PC-3 (cell line): ENCODE measurements around the gene NDOR1. TPM values are rescaled to one million over a fixed set of nuclear protein-coding genes. Genes with fewer than 3 reads are reported as not detected.

ENCODE experiments used
- ATAC-seq: fragments of 200-7000 bp; cut with Tn5 transposase; 2 replicates; pipeline ENCODE4 v1.9.1; 2020; ENCODE audit warnings: mild to moderate bottlenecking, moderate library complexity
- BruUV-seq: library from RNA; stranded (reverse); fragments of 400-500 nt; replicated peaks from 2 replicates; lab custom pipeline; 2021; lab: Mats Ljungman, UMichigan
- CTCF ChIA-PET: fragments of 300-600 bp; sonication (Branson Sonifier 250); formaldehyde crosslinking; loops from one replicate; lab custom pipeline; 2022; ENCODE audit warnings: antibody characterized with exemption; lab: Charles Lee
- POLR2A ChIA-PET: fragments of 300-600 bp; sonication (Branson Sonifier 250); formaldehyde crosslinking; loops from one replicate; lab custom pipeline; 2022; ENCODE audit warnings: antibody characterized with exemption; ENCODE audit not compliant: unreplicated experiment; lab: Charles Lee
- DNase-seq: peaks from one replicate; pipeline ENCODE4 v3.0.0-alpha.2; 2015
- H2AFZ ChIP-seq: fragments of 300-600 bp; sonication (generic); 2 replicates; pipeline ENCODE4 v1.6.0; 2016; ENCODE audit warnings: antibody characterized with exemption, low read length
- H3F3A ChIP-seq: fragments of 300-600 bp; sonication (generic); one replicate; pipeline ENCODE4 v1.6.0; 2017; ENCODE audit warnings: antibody characterized with exemption, low read length, control low read depth, mild to moderate bottlenecking; ENCODE audit not compliant: unreplicated experiment
- H3K27ac ChIP-seq: fragments of 300-600 bp; sonication (generic); 2 replicates; pipeline ENCODE4 v1.5.1; 2016; ENCODE audit warnings: mild to moderate bottlenecking, low read length
- H3K27me3 ChIP-seq: fragments of 300-600 bp; sonication (generic); 2 replicates; pipeline ENCODE4 v1.6.1; 2016; ENCODE audit warnings: low read length, mixed read lengths
- H3K36me3 ChIP-seq: fragments of 300-600 bp; sonication (generic); 2 replicates; pipeline ENCODE4 v1.6.1; 2016; ENCODE audit warnings: low read depth, mixed run types, low read length, mixed read lengths
- H3K4me1 ChIP-seq: fragments of 300-600 bp; sonication (generic); 2 replicates; pipeline ENCODE4 v1.5.1; 2016; ENCODE audit warnings: low read length; ENCODE audit not compliant: insufficient read depth
- H3K4me2 ChIP-seq: fragments of 300-600 bp; sonication (generic); 2 replicates; pipeline ENCODE4 v1.6.0; 2016; ENCODE audit warnings: low read length
- H3K4me3 ChIP-seq: fragments of 300-600 bp; sonication (generic); 2 replicates; pipeline ENCODE4 v1.5.1; 2016; ENCODE audit warnings: mild to moderate bottlenecking, low read length, mixed read lengths
- H3K79me2 ChIP-seq: fragments of 300-600 bp; sonication (generic); 2 replicates; pipeline ENCODE4 v1.6.1; 2017; ENCODE audit warnings: low read length, mixed read lengths
- H3K9ac ChIP-seq: fragments of 300-600 bp; sonication (generic); 2 replicates; pipeline ENCODE4 v1.6.0; 2016; ENCODE audit warnings: mild to moderate bottlenecking, low read length
- H3K9me2 ChIP-seq: fragments of 300-600 bp; sonication (generic); replicated peaks from 2 replicates; pipeline ENCODE4 v1.6.1; 2016; ENCODE audit warnings: mixed run types, low read length, mixed read lengths
- H3K9me3 ChIP-seq: fragments of 300-600 bp; sonication (generic); 2 replicates; pipeline ENCODE4 v1.6.1; 2016; ENCODE audit warnings: low read length, mixed read lengths
- H4K20me1 ChIP-seq: fragments of 300-600 bp; sonication (generic); 2 replicates; pipeline ENCODE4 v1.6.1; 2016; ENCODE audit warnings: low read length, mixed read lengths
- CTCF ChIP-seq: fragments of 300-600 bp; sonication (generic); conservative IDR thresholded peaks from 2 replicates; pipeline ENCODE4 v1.5.1; 2017; ENCODE audit warnings: antibody characterized with exemption, low read depth, mild to moderate bottlenecking, low read length
- EZH2 ChIP-seq: fragments of 300-600 bp; sonication (generic); IDR thresholded peaks from one replicate; pipeline ENCODE4 v1.6.1; 2017; ENCODE audit warnings: antibody characterized with exemption, mild to moderate bottlenecking, low read length; ENCODE audit not compliant: unreplicated experiment
- EZH2phosphoT487 ChIP-seq: fragments of 300-600 bp; sonication (generic); IDR thresholded peaks from 2 replicates; pipeline ENCODE4 v1.6.1; 2018; ENCODE audit warnings: mild to moderate bottlenecking, antibody characterized with exemption, low read length, borderline replicate concordance
- intact Hi-C: fragments of 100-400 bp; cut with micrococcal nuclease; formaldehyde crosslinking; loops from 2 replicates; pipeline ENCODE4 v1.9.0; 2023
- total RNA-seq: library from RNA; depleted of rRNA; stranded (reverse); fragments of >200 nt; gene quantifications from 2 replicates; pipeline ENCODE4 v1.2.3, GENCODE V29; 2014

Gene NDOR1
- total RNA-seq, 1 experiment from 2014 or later = 25.7 TPM

- TF ChIP-seq CTCF (no peak), EZH2phosphoT487 (no peak), EZH2 (no peak)
- Histone ChIP-seq H3K9ac (no peak within 1 kb of the TSS), H3K27me3 (no peaks in the 10 kb centered on the region), H3K9me3 (no peaks in the 10 kb centered on the region), H3K36me3 (no peaks in the 10 kb centered on the region), H2AFZ (no peak within 1 kb of the TSS), H3K4me1 (peaks cover 21% of the 10 kb centered on the region), H3K9me2 (no peaks in the 10 kb centered on the region), H3K79me2 (peaks cover 1% of the 10 kb centered on the region), H3K4me3 (no peak within 1 kb of the TSS), H4K20me1 (no peaks in the 10 kb centered on the region), H3F3A (no peaks in the 10 kb centered on the region), H3K4me2 (no peak within 1 kb of the TSS), H3K27ac (no peak within 1 kb of the TSS)
- ChIA-PET CTCF (no interaction called here), POLR2A (interaction anchor here (0.6 kb wide), 1 partner anchor 166 kb away, joined by 3 read pairs; no protein-coding TSS in a partner anchor)
- ATAC-seq (no peak), DNase-seq (no peak)
- intact Hi-C loops = no loop called here
- no TSS peak for BruUV-seq
Observed at GRCh38 chr9:137230705-137231371, 25.3 kb downstream of the NDOR1 start, which contains the start of gene SLC34A3. Gene SLC34A3 (plus strand): TSS chr9:137230901. CDS start chr9:137231703, 802 bp downstream.

GRCh38 chr9:137231372-137232039, 26.0 kb downstream of the NDOR1 start:
- H3K27ac ChIP-seq = no peak overlapping the region
- BruUV-seq = no TSS peak
- no peak overlapping the region for H3K4me3 ChIP-seq
- intact Hi-C loops = no loop called here
- ATAC-seq (no peak), DNase-seq (no peak)
- H3K79me2 ChIP-seq = no peaks in the 10 kb centered on the region
- no peak overlapping the region for H3K4me2 ChIP-seq
- CTCF ChIA-PET = no interaction called here
- H3K9me2 ChIP-seq = no peaks in the 10 kb centered on the region
- TF ChIP-seq EZH2 = no peak
- no peak for TF ChIP-seq CTCF
- TF ChIP-seq EZH2phosphoT487 = no peak
- no peak overlapping the region for H2AFZ ChIP-seq
- H4K20me1 ChIP-seq = no peaks in the 10 kb centered on the region
- POLR2A ChIA-PET = no interaction called here
- no peaks in the 10 kb centered on the region for H3K27me3 ChIP-seq
- H3K9ac ChIP-seq = no peak overlapping the region
- peaks cover 15% of the 10 kb centered on the region for H3K4me1 ChIP-seq
- H3K36me3 ChIP-seq = no peaks in the 10 kb centered on the region
- H3F3A ChIP-seq = no peaks in the 10 kb centered on the region
- H3K9me3 ChIP-seq = no peaks in the 10 kb centered on the region

- Histone ChIP-seq H3K9ac (no peak overlapping the region), H3K4me2 (no peak overlapping the region), H2AFZ (no peak overlapping the region), H3K36me3 (no peaks in the 10 kb centered on the region), H4K20me1 (no peaks in the 10 kb centered on the region), H3K4me3 (no peak overlapping the region), H3K9me2 (no peaks in the 10 kb centered on the region), H3K9me3 (no peaks in the 10 kb centered on the region), H3K27ac (no peak overlapping the region), H3K4me1 (peaks cover 12% of the 10 kb centered on the region), H3K79me2 (no peaks in the 10 kb centered on the region), H3K27me3 (no peaks in the 10 kb centered on the region), H3F3A (no peaks in the 10 kb centered on the region)
- intact Hi-C loops = no loop called here
- BruUV-seq = no TSS peak
- DNase-seq = no peak
- POLR2A ChIA-PET = no interaction called here
- CTCF ChIA-PET = no interaction called here
- no peak for ATAC-seq
- TF ChIP-seq EZH2 (no peak), CTCF (no peak), EZH2phosphoT487 (no peak)
Observed at GRCh38 chr9:137232101-137232500, 26.6 kb downstream of the NDOR1 start.
